Measurements from ENCODE around the gene ZNF202. TPM values are rescaled to one million over a fixed set of nuclear protein-coding genes. Genes with fewer than 3 reads are reported as not detected.
"Not testable (repeated sequence)": the region's sequence is repeated elsewhere in the genome, so short reads cannot be mapped to it uniquely, and the experiment has no call there.

Gene ZNF202
- total RNA-seq, 4 donors from 2014 or later, result 3.6 to 10.4 (median 6.4) TPM

- ATAC-seq, result no peak
- H3K9me3 ChIP-seq, result no peaks in the 10 kb centered on the region
- H3K27ac ChIP-seq, result no peak within 1 kb of the TSS
- H3K36me3 ChIP-seq, result no peaks in the 10 kb centered on the region
- H3K4me1 ChIP-seq, result no peaks in the 10 kb centered on the region
- H3K4me3 ChIP-seq, result no peak within 1 kb of the TSS
- peaks cover 6% of the 10 kb centered on the region for H3K27me3 ChIP-seq
- WGBS, 2 donors (ENCODE audit: low coverage in 1 of 2), result 82 to 92% methylated on average over 2 to 3 of the region's 3 CpGs
- TF ChIP-seq POLR2A (IDR thresholded peaks at IDR 0.05) (no peak), CTCF (IDR thresholded peaks at IDR 0.05) (no peak), POLR2AphosphoS5 (IDR thresholded peaks at IDR 0.05) (no peak), EP300 (IDR thresholded peaks at IDR 0.05) (no peak)
Measured at GRCh38 chr11:123754101-123754568, 12.7 kb upstream of the ZNF202 start, which contains the start of gene OR6X1. Gene OR6X1 (minus strand): TSS chr11:123754518. CDS start chr11:123754518, 0 bp downstream.

- Histone ChIP-seq H3K4me1 (no peaks in the 10 kb centered on the region), H3K4me3 (no peak overlapping the region), H3K36me3 (no peaks in the 10 kb centered on the region), H3K27ac (no peak overlapping the region), H3K9me3 (no peaks in the 10 kb centered on the region), H3K27me3 (peaks cover 6% of the 10 kb centered on the region)
- TF ChIP-seq EP300 (IDR thresholded peaks at IDR 0.05) (no peak), POLR2A (IDR thresholded peaks at IDR 0.05) (no peak), CTCF (IDR thresholded peaks at IDR 0.05) (no peak), POLR2AphosphoS5 (IDR thresholded peaks at IDR 0.05) (no peak)
- ATAC-seq, result no peak
Measured at GRCh38 chr11:123753110-123753509, 11.7 kb upstream of the ZNF202 start.

- ATAC-seq, result no peak
- Histone ChIP-seq H3K36me3 (no peaks in the 10 kb centered on the region), H3K27ac (no peak overlapping the region), H3K4me1 (no peaks in the 10 kb centered on the region), H3K9me3 (no peaks in the 10 kb centered on the region), H3K4me3 (no peak overlapping the region), H3K27me3 (peaks cover 6% of the 10 kb centered on the region)
- TF ChIP-seq POLR2A (IDR thresholded peaks at IDR 0.05) (no peak), CTCF (IDR thresholded peaks at IDR 0.05) (no peak), EP300 (IDR thresholded peaks at IDR 0.05) (no peak), POLR2AphosphoS5 (IDR thresholded peaks at IDR 0.05) (no peak)
- WGBS, 2 donors (ENCODE audit: low coverage in 1 of 2), result 57 to 62% methylated on average over 1 of the region's 1 CpG
Measured at GRCh38 chr11:123751781-123752180, 10.3 kb upstream of the ZNF202 start.

- not testable (repeated sequence) for H3K27me3 ChIP-seq, H3K4me1 ChIP-seq, H3K4me3 ChIP-seq, H3K27ac ChIP-seq, H3K9me3 ChIP-seq, H3K36me3 ChIP-seq, ATAC-seq
- WGBS, 2 donors (ENCODE audit: low coverage in 1 of 2), result 77 to 91% methylated on average over 2 of the region's 2 CpGs
Measured at GRCh38 chr11:123748349-123748748, 6.9 kb upstream of the ZNF202 start.

- ATAC-seq, result no peak
- no peaks in the 10 kb centered on the region for H3K9me3 ChIP-seq
Measured at GRCh38 chr11:123745764-123746451, 4.4 kb upstream of the ZNF202 start.

More at GRCh38 chr11:123745764-123746451, 4.4 kb upstream of the ZNF202 start:
- 40 to 61% methylated on average over 2 of the region's 2 CpGs for WGBS, 2 donors (ENCODE audit: low coverage in 1 of 2)
- no peak for TF ChIP-seq POLR2AphosphoS5 (IDR thresholded peaks at IDR 0.05)
- TF ChIP-seq CTCF (IDR thresholded peaks at IDR 0.05), result no peak
- TF ChIP-seq EP300 (IDR thresholded peaks at IDR 0.05), result no peak
- TF ChIP-seq POLR2A (IDR thresholded peaks at IDR 0.05), result no peak
- H3K27me3 ChIP-seq, result no peaks in the 10 kb centered on the region
- no peak overlapping the region for H3K4me3 ChIP-seq
- H3K36me3 ChIP-seq, result no peaks in the 10 kb centered on the region
- H3K27ac ChIP-seq, result no peak overlapping the region
- peaks cover 0 to 9% (median 6%) of the 10 kb centered on the region in 3 donors for H3K4me1 ChIP-seq

Data from gastroesophageal sphincter (tissue), 4 donors.